ENCODE data around the gene AKR1C8.
"Not testable (repeated sequence)": the region's sequence is repeated elsewhere in the genome, so short reads cannot be mapped to it uniquely, and the experiment has no call there.

The AKR1C8 gene

GRCh38 chr10:5165738-5166137, 19.2 kb downstream of the AKR1C8 start:
- DNase-seq = no peak

GRCh38 chr10:5163487-5163886, 21.5 kb downstream of the AKR1C8 start:
- no peak for DNase-seq

- no peak for DNase-seq
These were observed 25.8 kb downstream of the AKR1C8 start for GRCh38 chr10:5159126-5159525.

- DNase-seq = no peak
These were observed 27.4 kb downstream of the AKR1C8 start for GRCh38 chr10:5157501-5157900.

- DNase-seq = no peak
These were observed 29.0 kb downstream of the AKR1C8 start for GRCh38 chr10:5155951-5156350.

- no peak for DNase-seq
These were observed 33.9 kb downstream of the AKR1C8 start for GRCh38 chr10:5151076-5151475.

GRCh38 chr10:5148678-5149032, 36.3 kb downstream of the AKR1C8 start:
- no peak for DNase-seq

- DNase-seq = no peak
These were observed 36.8 kb downstream of the AKR1C8 start for GRCh38 chr10:5147981-5148677.

- no peak for DNase-seq
These were observed 37.5 kb downstream of the AKR1C8 start for GRCh38 chr10:5147255-5147980.

GRCh38 chr10:5146920-5147254, 38.1 kb downstream of the AKR1C8 start:
- no peak for DNase-seq

GRCh38 chr10:5143137-5143536, 41.8 kb downstream of the AKR1C8 start:
- DNase-seq = no peak

- no peak for DNase-seq
These were observed 42.8 kb downstream of the AKR1C8 start for GRCh38 chr10:5142199-5142598.

- DNase-seq = not testable (repeated sequence)
These were observed 47.3 kb downstream of the AKR1C8 start for GRCh38 chr10:5137699-5138098.

- no peak for DNase-seq
These were observed 48.4 kb downstream of the AKR1C8 start for GRCh38 chr10:5136468-5137087.

GRCh38 chr10:5135581-5135980, 49.4 kb downstream of the AKR1C8 start:
- no peak for DNase-seq

GRCh38 chr10:5125315-5126044, 59.5 kb downstream of the AKR1C8 start:
- DNase-seq = no peak

- no peak for DNase-seq
These were observed 61.1 kb downstream of the AKR1C8 start for GRCh38 chr10:5123886-5124285.

- DNase-seq = not testable (repeated sequence)
These were observed 65.0 kb downstream of the AKR1C8 start for GRCh38 chr10:5119997-5120396.

- no peak for DNase-seq
These were observed 67.9 kb downstream of the AKR1C8 start for GRCh38 chr10:5117026-5117425.

- DNase-seq = no peak
These were observed 68.3 kb downstream of the AKR1C8 start for GRCh38 chr10:5116621-5117020.

- not testable (repeated sequence) for DNase-seq
These were observed 75.1 kb downstream of the AKR1C8 start for GRCh38 chr10:5109861-5110260.

- no peak for DNase-seq
These were observed 76.1 kb downstream of the AKR1C8 start for GRCh38 chr10:5108658-5109416.
